HepG2 (cell line): ENCODE measurements around the gene RPS2. TPM values are rescaled to one million over a fixed set of nuclear protein-coding genes. Genes with fewer than 3 reads are reported as not detected.
A peak's percentile ranks its signal among the peaks of the same experiment; 100 is the strongest.

Source experiments
- FOXJ3 ChIP-seq: sonication (generic); formaldehyde crosslinking; IDR thresholded peaks from 2 replicates; pipeline ENCODE4 v1.4.0; 2020; ENCODE audit warnings: missing genetic modification reagents, mild to moderate bottlenecking, borderline replicate concordance
- KDM1A ChIP-seq: IDR thresholded peaks from 2 replicates; pipeline ENCODE4 v1.6.1; 2016; ENCODE audit warnings: missing compliant biosample characterization
- MIXL1 ChIP-seq: IDR thresholded peaks from 2 replicates; pipeline ENCODE4 v1.6.1; 2016
- SOX6 ChIP-seq, 2 experiments: fragments of 450-650 bp in 1 of 2; sonication (generic) in 1 of 2; formaldehyde crosslinking in 1 of 2; IDR thresholded peaks; 2 replicates each; pipeline versions ENCODE4 v1.4.0 to v1.6.1; 2017 to 2020; ENCODE audit warnings: antibody characterized with exemption in 1 of 2, mild to moderate bottlenecking in 1 of 2, missing genetic modification reagents in 1 of 2
- TOE1 ChIP-seq: sonication (generic); formaldehyde crosslinking; IDR thresholded peaks from 2 replicates; pipeline ENCODE4 v1.4.0; 2020; ENCODE audit warnings: mild to moderate bottlenecking, missing genetic modification reagents
- ZBTB34 ChIP-seq: sonication (generic); formaldehyde crosslinking; IDR thresholded peaks from 2 replicates; pipeline ENCODE4 v1.8.0; 2022; ENCODE audit warnings: mild to moderate bottlenecking, missing genetic modification reagents
- ZGPAT ChIP-seq: IDR thresholded peaks from 2 replicates; pipeline ENCODE4 v1.6.1; 2016; ENCODE audit warnings: mild to moderate bottlenecking
- ZNF121 ChIP-seq: sonication (generic); formaldehyde crosslinking; IDR thresholded peaks from 2 replicates; pipeline ENCODE4 v1.5.0; 2020; ENCODE audit warnings: mild to moderate bottlenecking, missing genetic modification reagents
- ZNF619 ChIP-seq: sonication (generic); formaldehyde crosslinking; IDR thresholded peaks from 2 replicates; pipeline ENCODE4 v1.4.0; 2020; ENCODE audit warnings: mild to moderate bottlenecking, missing genetic modification reagents
- ZNF746 ChIP-seq: sonication (generic); formaldehyde crosslinking; IDR thresholded peaks from 2 replicates; pipeline ENCODE4 v1.8.0; 2022; ENCODE audit warnings: mild to moderate bottlenecking, missing genetic modification reagents
- polyA plus RNA-seq, 8 experiments: library from polyadenylated mRNA; depleted of rRNA in 3 of 8; stranded (reverse) in 7 of 8; unstranded in 1 of 8; fragments of >200 nt; fragmentation: Illumina TruSeq in 4 of 8; extraction: Trizol in 4 of 8; gene quantifications; 2 replicates each; pipeline versions ENCODE4 v1.2.1 to v1.2.3, GENCODE V29; 2011 to 2016; ENCODE audit warnings: low read depth in 4 of 8, missing spikeins in 1 of 8, mixed read lengths in 1 of 8; ENCODE audit not compliant: insufficient read depth in 1 of 8
- total RNA-seq, 5 experiments: library from RNA; depleted of rRNA; stranded (reverse); fragments of >200 nt; fragmentation: Illumina TruSeq; extraction: Trizol; gene quantifications; 2 replicates each; pipeline ENCODE4 v1.2.3, GENCODE V29; 2016; ENCODE audit warnings: low read depth in 1 of 5
- TF ChIP-seq, protein P1 (sequence below): sonication (generic); formaldehyde crosslinking; IDR thresholded peaks from 2 replicates; pipeline ENCODE4 v1.4.0; 2020; ENCODE audit warnings: missing genetic modification reagents
- TF ChIP-seq, protein P2 (sequence below): sonication (generic); formaldehyde crosslinking; IDR thresholded peaks from 2 replicates; pipeline ENCODE4 v1.5.0; 2020; ENCODE audit warnings: mild to moderate bottlenecking, low read depth, missing genetic modification reagents, borderline replicate concordance
- TF ChIP-seq, protein P3 (sequence below): IDR thresholded peaks from 2 replicates; pipeline ENCODE4 v1.6.1; 2016; ENCODE audit warnings: missing biosample characterization, missing genetic modification reagents, low read depth
- TF ChIP-seq, protein P4 (sequence below): IDR thresholded peaks from 2 replicates; pipeline ENCODE4 v1.4.0; 2020; ENCODE audit warnings: mild to moderate bottlenecking, missing genetic modification reagents

Gene RPS2
- total and polyA plus RNA-seq, 2 of the 13 experiments (the other 11 are each of a cell fraction or from before 2014, with no cell fraction given), result 1,908 to 4,514 TPM

- peak; percentile 82 for TF ChIP-seq ZGPAT
- TF ChIP-seq MIXL1 (CRISPR knock-in tag), result 0 out of 2 replicates have a peak, but pooled peaks have one; percentile 57
- TF ChIP-seq ZNF746 (CRISPR knock-in tag), result no peak
- TF ChIP-seq ZBTB34, result 0 out of 2 replicates have a peak, but pooled peaks have one; percentile 51
- TF ChIP-seq FOXJ3 (CRISPR knock-in tag), result no peak
- TF ChIP-seq KDM1A (CRISPR knock-in tag), result no peak
- TF ChIP-seq, protein P1, sequence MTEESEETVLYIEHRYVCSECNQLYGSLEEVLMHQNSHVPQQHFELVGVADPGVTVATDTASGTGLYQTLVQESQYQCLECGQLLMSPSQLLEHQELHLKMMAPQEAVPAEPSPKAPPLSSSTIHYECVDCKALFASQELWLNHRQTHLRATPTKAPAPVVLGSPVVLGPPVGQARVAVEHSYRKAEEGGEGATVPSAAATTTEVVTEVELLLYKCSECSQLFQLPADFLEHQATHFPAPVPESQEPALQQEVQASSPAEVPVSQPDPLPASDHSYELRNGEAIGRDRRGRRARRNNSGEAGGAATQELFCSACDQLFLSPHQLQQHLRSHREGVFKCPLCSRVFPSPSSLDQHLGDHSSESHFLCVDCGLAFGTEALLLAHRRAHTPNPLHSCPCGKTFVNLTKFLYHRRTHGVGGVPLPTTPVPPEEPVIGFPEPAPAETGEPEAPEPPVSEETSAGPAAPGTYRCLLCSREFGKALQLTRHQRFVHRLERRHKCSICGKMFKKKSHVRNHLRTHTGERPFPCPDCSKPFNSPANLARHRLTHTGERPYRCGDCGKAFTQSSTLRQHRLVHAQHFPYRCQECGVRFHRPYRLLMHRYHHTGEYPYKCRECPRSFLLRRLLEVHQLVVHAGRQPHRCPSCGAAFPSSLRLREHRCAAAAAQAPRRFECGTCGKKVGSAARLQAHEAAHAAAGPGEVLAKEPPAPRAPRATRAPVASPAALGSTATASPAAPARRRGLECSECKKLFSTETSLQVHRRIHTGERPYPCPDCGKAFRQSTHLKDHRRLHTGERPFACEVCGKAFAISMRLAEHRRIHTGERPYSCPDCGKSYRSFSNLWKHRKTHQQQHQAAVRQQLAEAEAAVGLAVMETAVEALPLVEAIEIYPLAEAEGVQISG (CRISPR knock-in tag), result peak; percentile 98
- TF ChIP-seq ZNF121 (CRISPR knock-in tag), result 0 out of 2 replicates have a peak, but pooled peaks have one; percentile 15
- TF ChIP-seq, protein P2, sequence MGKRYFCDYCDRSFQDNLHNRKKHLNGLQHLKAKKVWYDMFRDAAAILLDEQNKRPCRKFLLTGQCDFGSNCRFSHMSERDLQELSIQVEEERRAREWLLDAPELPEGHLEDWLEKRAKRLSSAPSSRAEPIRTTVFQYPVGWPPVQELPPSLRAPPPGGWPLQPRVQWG (CRISPR knock-in tag), result no peak
- peak; percentile 72 for TF ChIP-seq ZNF619
- TF ChIP-seq, protein P3, sequence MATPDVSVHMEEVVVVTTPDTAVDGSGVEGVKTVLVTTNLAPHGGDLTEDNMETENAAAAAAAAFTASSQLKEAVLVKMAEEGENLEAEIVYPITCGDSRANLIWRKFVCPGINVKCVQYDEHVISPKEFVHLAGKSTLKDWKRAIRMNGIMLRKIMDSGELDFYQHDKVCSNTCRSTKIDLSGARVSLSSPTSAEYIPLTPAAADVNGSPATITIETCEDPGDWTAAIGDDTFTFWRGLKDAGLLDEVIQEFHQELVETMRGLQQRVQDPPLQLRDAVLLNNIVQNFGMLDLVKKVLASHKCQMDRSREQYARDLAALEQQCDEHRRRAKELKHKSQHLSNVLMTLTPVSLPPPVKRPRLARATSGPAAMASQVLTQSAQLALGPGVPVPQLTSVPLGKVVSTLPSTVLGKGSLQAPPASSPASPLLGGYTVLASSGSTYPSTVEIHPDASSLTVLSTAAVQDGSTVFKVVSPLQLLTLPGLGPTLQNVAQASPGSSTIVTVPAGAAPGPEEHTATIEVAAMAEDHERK, result peak; percentile 81
- TF ChIP-seq, protein P4, sequence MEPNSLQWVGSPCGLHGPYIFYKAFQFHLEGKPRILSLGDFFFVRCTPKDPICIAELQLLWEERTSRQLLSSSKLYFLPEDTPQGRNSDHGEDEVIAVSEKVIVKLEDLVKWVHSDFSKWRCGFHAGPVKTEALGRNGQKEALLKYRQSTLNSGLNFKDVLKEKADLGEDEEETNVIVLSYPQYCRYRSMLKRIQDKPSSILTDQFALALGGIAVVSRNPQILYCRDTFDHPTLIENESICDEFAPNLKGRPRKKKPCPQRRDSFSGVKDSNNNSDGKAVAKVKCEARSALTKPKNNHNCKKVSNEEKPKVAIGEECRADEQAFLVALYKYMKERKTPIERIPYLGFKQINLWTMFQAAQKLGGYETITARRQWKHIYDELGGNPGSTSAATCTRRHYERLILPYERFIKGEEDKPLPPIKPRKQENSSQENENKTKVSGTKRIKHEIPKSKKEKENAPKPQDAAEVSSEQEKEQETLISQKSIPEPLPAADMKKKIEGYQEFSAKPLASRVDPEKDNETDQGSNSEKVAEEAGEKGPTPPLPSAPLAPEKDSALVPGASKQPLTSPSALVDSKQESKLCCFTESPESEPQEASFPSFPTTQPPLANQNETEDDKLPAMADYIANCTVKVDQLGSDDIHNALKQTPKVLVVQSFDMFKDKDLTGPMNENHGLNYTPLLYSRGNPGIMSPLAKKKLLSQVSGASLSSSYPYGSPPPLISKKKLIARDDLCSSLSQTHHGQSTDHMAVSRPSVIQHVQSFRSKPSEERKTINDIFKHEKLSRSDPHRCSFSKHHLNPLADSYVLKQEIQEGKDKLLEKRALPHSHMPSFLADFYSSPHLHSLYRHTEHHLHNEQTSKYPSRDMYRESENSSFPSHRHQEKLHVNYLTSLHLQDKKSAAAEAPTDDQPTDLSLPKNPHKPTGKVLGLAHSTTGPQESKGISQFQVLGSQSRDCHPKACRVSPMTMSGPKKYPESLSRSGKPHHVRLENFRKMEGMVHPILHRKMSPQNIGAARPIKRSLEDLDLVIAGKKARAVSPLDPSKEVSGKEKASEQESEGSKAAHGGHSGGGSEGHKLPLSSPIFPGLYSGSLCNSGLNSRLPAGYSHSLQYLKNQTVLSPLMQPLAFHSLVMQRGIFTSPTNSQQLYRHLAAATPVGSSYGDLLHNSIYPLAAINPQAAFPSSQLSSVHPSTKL, result peak; percentile 53; the same call in 1 of the 2 replicates
- TF ChIP-seq SOX6 (IDR thresholded peaks at IDR 0.05), result no peak
- peak; percentile 33; the same call in 1 of the 2 replicates for TF ChIP-seq SOX6 (CRISPR knock-in tag; IDR thresholded peaks at IDR 0.05)
- peak; percentile 45; the same call in 1 of the 2 replicates for TF ChIP-seq TOE1 (CRISPR knock-in tag)
Observed at GRCh38 chr16:1959269-1960039, 5.2 kb downstream of the RPS2 start, which contains the start of gene NDUFB10 (continued).
